ENCODE measurements around the gene CNTN1. TPM values are rescaled to one million over a fixed set of nuclear protein-coding genes. Genes with fewer than 3 reads are reported as not detected.

Gene CNTN1
- total and polyA plus RNA-seq, 11 donors: 0.01 to 0.66 (median 0.20) TPM; not detected in 2

- ATAC-seq (no peak), DNase-seq (no peak)
- H3K36me3 ChIP-seq: no peaks in the 10 kb centered on the region
- intact Hi-C loops (cut with DNase I): no loop called here
- H3K9me3 ChIP-seq: no peaks in the 10 kb centered on the region
- TF ChIP-seq CTCF (IDR thresholded peaks at IDR 0.05) (no peak), POLR2A (IDR thresholded peaks at IDR 0.05) (no peak)
- 43 to 49% (median 47%) methylated on average over 2 of the region's 2 CpGs for WGBS, 4 donors
- H3K4me3 ChIP-seq: no peak overlapping the region
- no peaks in the 10 kb centered on the region for H3K27me3 ChIP-seq
- no peaks in the 10 kb centered on the region for H3K4me1 ChIP-seq
- no peak overlapping the region for H3K27ac ChIP-seq
Measured at GRCh38 chr12:41049033-41049432, 356.8 kb downstream of the CNTN1 start.

DNA sequence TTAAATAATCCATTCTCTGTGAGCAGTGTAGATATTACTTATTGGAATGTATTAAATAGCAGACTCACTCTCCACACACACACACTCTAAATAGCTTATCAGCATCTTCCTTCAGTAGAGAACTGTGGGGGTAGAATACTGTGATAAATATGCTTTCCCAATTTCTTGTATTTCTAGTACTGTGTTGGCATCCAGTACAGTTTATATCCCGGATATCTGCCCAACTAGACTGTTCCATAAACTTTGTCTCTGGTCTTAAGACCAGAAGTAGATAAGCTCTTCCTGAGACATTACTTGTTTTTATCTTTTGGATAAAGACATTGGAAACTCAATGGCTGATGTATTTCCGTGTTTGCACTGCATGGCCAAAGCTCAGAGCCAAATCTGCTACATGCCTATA lies 359.7 kb downstream of the CNTN1 start:
- Histone ChIP-seq H3K36me3 (no peaks in the 10 kb centered on the region), H3K27me3 (no peaks in the 10 kb centered on the region), H3K4me3 (no peak overlapping the region), H3K9me3 (no peaks in the 10 kb centered on the region), H3K4me1 (peaks cover 0 to 3% (median 0%) of the 10 kb centered on the region in 12 donors), H3K27ac (no peak overlapping the region)
- intact Hi-C loops (cut with DNase I): no loop called here
- WGBS, 4 donors: 21 to 39% (median 34%) methylated on average over 2 of the region's 2 CpGs
- DNase-seq (no peak), ATAC-seq (peak in 2 of 4 donors; percentile 22 to 26)
- TF ChIP-seq POLR2A (IDR thresholded peaks at IDR 0.05): no peak
- TF ChIP-seq CTCF (IDR thresholded peaks at IDR 0.05): no peak

GRCh38 chr12:41052441-41052840 lies 360.2 kb downstream of the CNTN1 start:
- DNase-seq: no peak
- Histone ChIP-seq H3K4me3 (no peak overlapping the region), H3K36me3 (no peaks in the 10 kb centered on the region), H3K4me1 (peaks cover 0 to 3% (median 0%) of the 10 kb centered on the region in 12 donors), H3K27me3 (no peaks in the 10 kb centered on the region), H3K9me3 (no peaks in the 10 kb centered on the region), H3K27ac (no peak overlapping the region)
- intact Hi-C loops (cut with DNase I): no loop called here
- ATAC-seq: no peak
- TF ChIP-seq POLR2A (IDR thresholded peaks at IDR 0.05): no peak
- TF ChIP-seq CTCF (IDR thresholded peaks at IDR 0.05): no peak
- WGBS, 4 donors: 59 to 66% (median 63%) methylated on average over 1 of the region's 1 CpG

DNA sequence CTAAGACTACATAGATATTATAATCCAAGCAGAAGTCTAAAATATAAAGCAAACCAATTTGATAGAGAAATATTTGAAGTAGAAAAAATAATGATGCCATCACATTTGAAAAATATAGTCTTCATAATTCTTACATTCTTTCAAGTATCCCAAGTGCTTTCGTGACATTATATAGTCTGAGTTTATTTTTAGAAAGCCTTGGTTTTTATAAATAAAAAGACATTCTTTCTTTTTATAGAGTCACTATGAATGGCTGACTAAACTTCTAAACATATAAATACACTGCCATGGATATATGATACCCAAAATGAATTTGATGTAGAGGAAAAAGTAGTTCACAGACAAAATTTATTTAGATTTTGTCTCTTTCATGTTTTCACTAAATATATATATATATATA lies 360.8 kb downstream of the CNTN1 start:
- TF ChIP-seq POLR2A (IDR thresholded peaks at IDR 0.05): no peak
- TF ChIP-seq CTCF (IDR thresholded peaks at IDR 0.05): no peak
- intact Hi-C loops (cut with DNase I): no loop called here

More for the DNA sequence above, 360.8 kb downstream of the CNTN1 start:
- Histone ChIP-seq H3K4me3 (no peak overlapping the region), H3K27ac (no peak overlapping the region), H3K36me3 (no peaks in the 10 kb centered on the region), H3K27me3 (no peaks in the 10 kb centered on the region), H3K9me3 (no peaks in the 10 kb centered on the region), H3K4me1 (peaks cover 0 to 3% (median 0%) of the 10 kb centered on the region in 12 donors)
- 34 to 58% (median 38%) methylated on average over 1 of the region's 1 CpG for WGBS, 4 donors
- DNase-seq (no peak), ATAC-seq (no peak)
